DMS 273 (cell line): ENCODE measurements around the gene RASA2.
"Not testable (repeated sequence)": the region's sequence is repeated elsewhere in the genome, so short reads cannot be mapped to it uniquely, and the experiment has no call there.

Source experiments
- DNase-seq: peaks from one replicate; lab custom pipeline; 2025; ENCODE audit not compliant: unreplicated experiment; lab: John Stamatoyannopoulos, UW

Gene RASA2

DNA sequence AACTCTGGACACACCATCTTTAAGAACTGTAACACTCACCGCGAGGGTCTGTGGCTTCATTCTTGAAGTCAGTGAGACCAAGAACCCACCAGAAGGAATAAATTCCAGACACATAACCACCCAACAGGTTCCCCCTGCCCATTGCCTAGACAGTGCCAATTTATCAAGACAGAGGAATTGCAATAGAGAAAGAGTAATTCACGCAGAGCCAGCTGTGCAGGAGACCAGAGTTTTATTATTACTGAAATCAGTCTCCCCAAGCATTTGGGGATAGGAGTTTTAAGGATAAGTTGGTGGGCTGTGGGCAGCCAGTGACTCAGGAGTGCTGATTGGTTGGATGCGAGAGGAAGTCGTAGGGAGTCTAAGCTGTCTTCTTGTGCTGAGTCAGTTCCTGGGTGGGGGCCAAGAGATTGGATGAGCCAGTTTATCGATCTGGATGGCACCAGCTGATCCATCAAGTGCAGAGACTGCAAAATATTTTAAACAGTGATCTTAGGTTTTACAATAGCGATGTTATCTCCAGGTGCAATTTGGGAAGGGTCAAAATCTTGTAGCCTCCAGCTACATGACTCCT is 142.1 kb downstream of the RASA2 start:
- DNase-seq: not testable (repeated sequence)

GRCh38 chr3:141629976-141630375 is 143.1 kb downstream of the RASA2 start:
- DNase-seq: no peak

DNA sequence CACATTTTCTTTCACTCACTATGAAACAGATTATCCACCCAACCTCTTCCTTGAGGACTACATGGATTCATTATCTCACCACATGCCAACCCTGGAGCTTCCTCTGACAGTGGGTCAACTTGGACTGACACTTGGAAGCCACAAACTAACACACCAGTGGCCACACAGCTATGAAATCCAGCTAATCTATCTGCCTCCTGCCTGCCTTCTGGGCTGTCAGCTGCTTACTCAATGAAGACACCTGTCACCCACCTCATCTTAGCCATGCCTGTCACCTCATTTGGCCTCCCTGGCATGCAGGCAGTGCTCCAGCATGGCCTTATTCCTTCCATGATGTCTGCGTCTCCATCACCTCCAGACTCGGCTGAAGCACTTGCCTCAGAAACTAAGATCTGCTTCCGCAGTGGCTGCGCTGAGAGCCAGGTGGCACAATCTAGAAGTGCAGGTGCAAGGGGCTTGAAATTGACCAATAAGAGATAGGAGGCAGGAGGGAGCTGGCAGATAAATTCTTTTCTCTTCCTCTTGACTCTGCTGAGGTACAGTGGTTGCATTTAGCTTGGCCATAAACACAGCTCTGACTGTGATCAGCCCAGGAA is 146.1 kb downstream of the RASA2 start:
- no peak for DNase-seq

- DNase-seq: no peak
Observed at GRCh38 chr3:141642215-141642614, 155.4 kb downstream of the RASA2 start.

DNA sequence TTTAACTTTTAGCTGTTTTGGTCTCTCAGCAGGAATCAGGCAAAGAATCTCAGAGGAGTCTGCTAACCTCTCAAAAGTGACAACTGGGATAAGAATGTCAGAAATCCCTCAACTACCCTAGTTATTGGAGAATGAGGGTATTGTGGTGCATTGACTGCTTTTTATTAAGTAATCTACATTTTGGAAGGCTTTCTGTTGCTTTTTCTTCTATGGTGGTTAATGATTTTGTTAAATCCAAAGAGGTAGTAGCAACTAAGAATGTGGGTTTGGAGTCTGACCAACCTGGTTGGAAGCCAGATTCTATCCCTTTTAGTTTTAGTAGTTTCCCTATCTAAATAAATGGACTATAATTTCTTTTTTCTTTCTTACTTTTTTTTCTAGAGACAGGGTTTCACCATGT is 156.6 kb downstream of the RASA2 start:
- no peak for DNase-seq

GRCh38 chr3:141643796-141644195 is 157.0 kb downstream of the RASA2 start:
- DNase-seq: no peak

GRCh38 chr3:141644931-141645330 is 158.1 kb downstream of the RASA2 start:
- peak; percentile 85 for DNase-seq

DNA sequence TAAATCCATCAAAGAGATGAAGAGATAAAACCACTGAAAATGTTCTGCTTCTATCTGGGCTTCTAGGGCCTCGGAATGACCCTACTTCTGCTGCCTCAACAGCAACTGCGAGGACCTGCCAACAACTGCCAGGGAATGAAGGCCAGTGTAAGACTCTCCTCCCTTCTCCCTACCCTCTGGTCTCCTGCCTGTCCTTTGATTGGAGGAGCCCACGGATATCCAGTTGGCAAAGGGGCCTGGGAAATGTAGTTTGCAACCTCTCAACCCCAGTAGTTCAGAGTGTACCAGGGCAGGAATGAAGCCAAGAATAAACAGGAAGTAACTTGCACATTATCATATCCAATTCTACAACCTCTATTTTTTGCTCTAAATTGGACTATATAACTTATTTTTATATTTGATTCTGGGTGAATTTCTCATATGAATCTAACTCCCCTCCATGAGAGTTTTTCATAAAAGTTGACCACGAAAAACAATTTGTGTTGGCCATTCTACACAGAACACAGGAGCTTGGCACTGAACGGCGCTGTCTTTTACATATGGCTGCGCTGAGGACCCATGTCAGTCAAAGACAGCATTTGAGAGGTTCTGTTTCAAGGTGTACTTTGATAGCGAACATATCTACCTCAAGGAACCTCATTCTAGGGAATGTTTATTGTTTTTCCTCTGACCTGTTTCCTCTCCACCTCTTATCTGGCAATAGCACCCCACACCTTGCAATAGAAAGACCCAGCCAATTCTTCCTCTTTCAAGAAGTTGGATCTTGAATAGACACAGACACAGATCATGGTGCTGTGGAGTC is 160.1 kb downstream of the RASA2 start:
- DNase-seq: peak; percentile 95

- DNase-seq: peak; percentile 53
Observed at GRCh38 chr3:141647562-141647915, 160.7 kb downstream of the RASA2 start.

DNA sequence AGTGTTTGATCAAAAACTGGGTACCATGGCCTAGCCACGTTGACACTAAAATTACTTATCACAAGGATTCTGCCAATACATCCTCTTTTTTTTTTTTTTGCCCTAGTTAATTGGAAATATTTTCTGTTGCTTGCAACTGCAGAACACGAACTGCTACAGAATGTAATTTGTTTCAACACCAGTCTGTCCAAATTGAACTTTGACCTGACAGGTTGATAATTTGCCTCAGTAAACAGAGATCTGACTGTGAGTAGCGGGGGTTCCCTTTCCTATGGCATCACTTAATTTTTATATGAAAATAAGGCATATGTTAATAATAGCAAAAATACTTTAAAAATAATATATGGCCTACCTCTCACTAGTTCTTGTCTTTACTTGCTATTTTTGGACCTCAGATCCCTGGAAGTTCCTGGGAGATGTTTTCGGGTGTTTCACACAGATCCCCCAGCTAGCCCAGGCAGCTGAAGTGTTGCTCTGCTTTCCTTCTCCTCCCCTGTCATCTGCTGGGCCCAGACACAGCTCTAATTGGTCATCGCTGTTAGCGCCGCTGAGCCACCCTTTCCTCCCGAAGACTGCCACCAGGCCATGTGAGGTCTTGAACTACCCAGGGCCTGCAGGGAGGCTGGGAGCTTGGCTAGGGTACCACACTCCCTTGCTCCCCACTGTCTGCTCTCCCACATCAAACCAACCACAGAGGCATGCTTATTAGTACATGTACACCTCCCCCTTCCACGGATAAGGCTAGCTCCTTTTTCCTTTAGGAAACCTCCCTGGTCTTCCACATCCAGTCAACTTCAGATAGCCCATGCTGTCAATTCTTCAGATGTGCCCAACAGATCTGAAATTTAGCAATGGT is 161.5 kb downstream of the RASA2 start:
- DNase-seq: no peak

DNA sequence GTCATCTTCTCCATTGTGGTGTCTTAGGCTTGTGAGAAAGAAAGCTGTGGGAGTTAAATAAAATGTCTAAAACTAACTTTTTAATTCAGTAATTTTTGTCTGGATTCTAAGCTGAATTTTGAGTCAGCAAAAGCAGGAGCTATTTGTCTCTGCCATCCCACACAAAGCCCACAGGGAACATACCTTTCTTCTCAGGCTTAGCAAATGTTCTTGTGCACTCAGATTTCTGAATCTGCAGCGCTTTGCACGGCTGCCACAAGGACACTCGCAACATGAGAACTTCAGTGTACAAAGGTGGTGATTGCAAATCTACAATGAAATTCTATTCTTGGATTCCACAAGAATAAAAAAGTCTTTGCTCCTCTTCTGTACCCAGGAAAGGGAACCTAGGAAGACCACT is 163.0 kb downstream of the RASA2 start:
- DNase-seq: no peak

GRCh38 chr3:141650783-141651182 is 164.0 kb downstream of the RASA2 start:
- DNase-seq: no peak

GRCh38 chr3:141651409-141651808 is 164.6 kb downstream of the RASA2 start:
- DNase-seq: no peak

DNA sequence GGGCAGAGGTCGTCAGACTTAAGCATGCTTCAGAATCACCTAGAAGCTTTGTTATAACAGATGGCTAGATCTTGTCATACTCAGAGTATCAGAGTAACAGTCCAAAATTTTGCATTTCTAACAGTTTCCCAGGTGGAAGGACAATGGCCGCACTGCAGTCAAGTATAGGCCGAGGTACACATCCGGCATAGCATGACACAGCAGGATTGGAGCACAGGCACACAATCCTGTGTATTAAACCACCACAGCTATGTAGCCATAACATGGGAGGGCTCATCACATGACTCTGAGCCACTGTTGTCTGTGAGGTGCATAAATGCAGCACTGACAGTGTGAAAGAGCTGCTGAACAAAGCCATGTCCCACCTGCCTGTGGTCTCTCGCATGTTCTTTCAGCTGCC is 165.5 kb downstream of the RASA2 start:
- no peak for DNase-seq

DNA sequence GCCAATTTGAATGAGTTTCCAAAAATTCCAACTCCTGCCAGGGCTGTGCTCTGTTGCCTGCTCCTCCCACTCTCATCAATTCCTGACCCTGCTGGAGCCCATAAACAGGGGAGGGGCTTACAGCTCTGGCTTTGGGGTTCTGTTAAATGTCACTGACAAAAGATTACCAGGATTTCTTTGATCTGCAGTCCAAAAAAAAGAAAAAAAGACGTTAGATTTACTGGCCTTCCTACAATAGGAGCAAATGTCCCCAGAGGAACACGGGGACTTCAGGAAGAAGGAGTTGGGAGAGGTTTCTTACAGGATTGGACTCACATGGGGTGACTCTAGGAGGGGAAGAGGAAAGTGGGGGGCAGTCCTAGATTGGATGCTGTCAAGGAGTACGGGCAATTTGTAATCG is 167.0 kb downstream of the RASA2 start:
- no peak for DNase-seq

DNA sequence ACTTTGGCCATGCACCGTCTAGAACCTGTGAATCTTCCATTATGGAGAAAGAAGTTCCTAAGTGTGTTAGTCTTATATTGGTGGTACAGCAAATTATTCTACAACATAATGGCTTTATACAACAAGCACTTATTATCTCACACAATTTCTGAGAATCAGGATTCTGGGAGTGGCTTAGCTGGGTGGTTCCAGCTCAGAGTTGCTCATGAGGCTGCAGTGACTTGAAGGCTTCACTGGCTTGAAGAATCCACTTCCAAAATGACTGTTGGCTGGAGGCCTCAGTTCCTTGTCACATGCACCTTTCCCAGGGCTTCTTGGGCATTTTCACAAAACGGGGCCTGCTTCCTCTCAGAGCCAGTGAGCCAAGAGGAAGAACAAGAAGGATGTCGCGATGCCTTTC is 169.0 kb downstream of the RASA2 start:
- DNase-seq: no peak

GRCh38 chr3:141656771-141657170 is 169.9 kb downstream of the RASA2 start:
- DNase-seq: no peak

- DNase-seq: no peak
Observed at GRCh38 chr3:141657516-141657915, 170.7 kb downstream of the RASA2 start.

- peak; percentile 84 for DNase-seq
Observed at GRCh38 chr3:141659821-141660613, 173.2 kb downstream of the RASA2 start.

GRCh38 chr3:141660614-141660947 is 173.8 kb downstream of the RASA2 start:
- DNase-seq: no peak
